ENCODE data around the gene YWHAG.

The YWHAG gene

GRCh38 chr7:76386691-76387260, 28.0 kb upstream of the YWHAG start:
- TF ChIP-seq USF1 (IDR thresholded peaks at IDR 0.05) (no peak), FOXM1 (IDR thresholded peaks at IDR 0.05; ENCODE audit: borderline replicate concordance, low read depth) (no peak), NFIC (IDR thresholded peaks at IDR 0.05) (no peak), TEAD4 (IDR thresholded peaks at IDR 0.05) (no peak), EGR1 (IDR thresholded peaks at IDR 0.05) (no peak), EP300 (IDR thresholded peaks at IDR 0.05; ENCODE audit: borderline replicate concordance) (no peak), CEBPB (IDR thresholded peaks at IDR 0.05) (no peak), ZBTB7A (IDR thresholded peaks at IDR 0.05; ENCODE audit: low read depth) (no peak), CREB1 (IDR thresholded peaks at IDR 0.05; ENCODE audit: low read depth) (no peak), RAD21 (IDR thresholded peaks at IDR 0.05; ENCODE audit: low read depth) (no peak), TCF12 (IDR thresholded peaks at IDR 0.05; ENCODE audit: low read depth) (no peak), YY1 (IDR thresholded peaks at IDR 0.05; ENCODE audit: low read depth) (no peak), TAF1 (IDR thresholded peaks at IDR 0.05; ENCODE audit: low read depth) (no peak)
- TF ChIP-seq, protein P1, sequence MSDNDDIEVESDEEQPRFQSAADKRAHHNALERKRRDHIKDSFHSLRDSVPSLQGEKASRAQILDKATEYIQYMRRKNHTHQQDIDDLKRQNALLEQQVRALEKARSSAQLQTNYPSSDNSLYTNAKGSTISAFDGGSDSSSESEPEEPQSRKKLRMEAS (IDR thresholded peaks at IDR 0.05) = no peak
- TF ChIP-seq, protein P2, sequence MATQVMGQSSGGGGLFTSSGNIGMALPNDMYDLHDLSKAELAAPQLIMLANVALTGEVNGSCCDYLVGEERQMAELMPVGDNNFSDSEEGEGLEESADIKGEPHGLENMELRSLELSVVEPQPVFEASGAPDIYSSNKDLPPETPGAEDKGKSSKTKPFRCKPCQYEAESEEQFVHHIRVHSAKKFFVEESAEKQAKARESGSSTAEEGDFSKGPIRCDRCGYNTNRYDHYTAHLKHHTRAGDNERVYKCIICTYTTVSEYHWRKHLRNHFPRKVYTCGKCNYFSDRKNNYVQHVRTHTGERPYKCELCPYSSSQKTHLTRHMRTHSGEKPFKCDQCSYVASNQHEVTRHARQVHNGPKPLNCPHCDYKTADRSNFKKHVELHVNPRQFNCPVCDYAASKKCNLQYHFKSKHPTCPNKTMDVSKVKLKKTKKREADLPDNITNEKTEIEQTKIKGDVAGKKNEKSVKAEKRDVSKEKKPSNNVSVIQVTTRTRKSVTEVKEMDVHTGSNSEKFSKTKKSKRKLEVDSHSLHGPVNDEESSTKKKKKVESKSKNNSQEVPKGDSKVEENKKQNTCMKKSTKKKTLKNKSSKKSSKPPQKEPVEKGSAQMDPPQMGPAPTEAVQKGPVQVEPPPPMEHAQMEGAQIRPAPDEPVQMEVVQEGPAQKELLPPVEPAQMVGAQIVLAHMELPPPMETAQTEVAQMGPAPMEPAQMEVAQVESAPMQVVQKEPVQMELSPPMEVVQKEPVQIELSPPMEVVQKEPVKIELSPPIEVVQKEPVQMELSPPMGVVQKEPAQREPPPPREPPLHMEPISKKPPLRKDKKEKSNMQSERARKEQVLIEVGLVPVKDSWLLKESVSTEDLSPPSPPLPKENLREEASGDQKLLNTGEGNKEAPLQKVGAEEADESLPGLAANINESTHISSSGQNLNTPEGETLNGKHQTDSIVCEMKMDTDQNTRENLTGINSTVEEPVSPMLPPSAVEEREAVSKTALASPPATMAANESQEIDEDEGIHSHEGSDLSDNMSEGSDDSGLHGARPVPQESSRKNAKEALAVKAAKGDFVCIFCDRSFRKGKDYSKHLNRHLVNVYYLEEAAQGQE (IDR thresholded peaks at IDR 0.05; ENCODE audit: low read depth) = no peak

- no peak for TF ChIP-seq CREB1 (IDR thresholded peaks at IDR 0.05; ENCODE audit: low read depth)
- no peak for TF ChIP-seq YY1 (IDR thresholded peaks at IDR 0.05; ENCODE audit: low read depth)
- no peak for TF ChIP-seq TCF12 (IDR thresholded peaks at IDR 0.05; ENCODE audit: low read depth)
- TF ChIP-seq FOXM1 (IDR thresholded peaks at IDR 0.05; ENCODE audit: borderline replicate concordance, low read depth) = no peak
- no peak for TF ChIP-seq CEBPB (IDR thresholded peaks at IDR 0.05)
- TF ChIP-seq, protein P1 (IDR thresholded peaks at IDR 0.05) = no peak
- no peak for TF ChIP-seq EP300 (IDR thresholded peaks at IDR 0.05; ENCODE audit: borderline replicate concordance)
- no peak for TF ChIP-seq USF1 (IDR thresholded peaks at IDR 0.05)
- no peak for TF ChIP-seq RAD21 (IDR thresholded peaks at IDR 0.05; ENCODE audit: low read depth)
- no peak for TF ChIP-seq EGR1 (IDR thresholded peaks at IDR 0.05)
- no peak for TF ChIP-seq TAF1 (IDR thresholded peaks at IDR 0.05; ENCODE audit: low read depth)
- TF ChIP-seq, protein P2 (IDR thresholded peaks at IDR 0.05; ENCODE audit: low read depth) = no peak
- TF ChIP-seq TEAD4 (IDR thresholded peaks at IDR 0.05) = no peak
- no peak for TF ChIP-seq ZBTB7A (IDR thresholded peaks at IDR 0.05; ENCODE audit: low read depth)
- TF ChIP-seq NFIC (IDR thresholded peaks at IDR 0.05) = no peak
These were observed 24.5 kb upstream of the YWHAG start for GRCh38 chr7:76383089-76383944.

DNA sequence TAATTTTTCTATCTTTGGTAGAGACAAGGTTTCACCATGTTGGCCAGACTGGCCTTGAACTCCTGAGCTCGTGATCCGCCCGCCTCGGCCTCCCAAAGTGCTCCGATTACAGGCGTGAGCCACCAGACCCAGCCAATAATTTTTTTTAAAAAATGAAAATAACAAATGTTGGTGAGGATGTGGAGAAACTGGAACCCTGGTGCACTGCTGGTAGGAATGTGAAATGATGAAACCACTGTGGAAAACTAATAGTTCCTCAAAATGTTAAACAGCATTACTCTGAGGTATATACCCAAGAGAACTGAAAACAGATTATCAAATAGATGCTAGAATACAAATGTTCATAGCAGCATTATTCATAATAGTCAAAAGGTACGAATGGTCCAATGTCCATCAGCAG, 23.0 kb upstream of the YWHAG start:
- TF ChIP-seq YY1 (IDR thresholded peaks at IDR 0.05; ENCODE audit: low read depth) = no peak

DNA sequence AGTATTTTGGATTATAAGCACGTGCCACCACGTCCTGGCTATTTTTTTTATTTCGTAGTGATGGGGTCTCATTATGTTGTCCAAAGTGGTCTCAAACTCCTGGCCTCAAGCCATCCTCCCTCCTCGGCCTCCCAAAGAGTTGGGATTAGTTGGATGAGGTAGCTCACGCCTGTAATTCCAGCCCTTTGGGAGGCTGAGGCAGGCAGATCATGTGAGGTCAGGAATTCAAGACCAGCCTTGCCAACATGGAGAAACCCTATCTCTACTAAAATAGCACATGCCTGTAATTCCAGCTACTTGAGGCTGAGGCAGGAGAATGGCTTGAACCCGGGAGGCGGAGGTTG, 21.8 kb upstream of the YWHAG start:
- TF ChIP-seq CEBPB (IDR thresholded peaks at IDR 0.05) (no peak), CREB1 (IDR thresholded peaks at IDR 0.05; ENCODE audit: low read depth) (no peak)
- TF ChIP-seq, protein P1 (IDR thresholded peaks at IDR 0.05) = 0 out of 2 replicates have a peak, but pooled peaks have one; percentile 29

- TF ChIP-seq, protein P2 (IDR thresholded peaks at IDR 0.05; ENCODE audit: low read depth) = no peak
- TF ChIP-seq TAF1 (IDR thresholded peaks at IDR 0.05; ENCODE audit: low read depth) (no peak), TEAD4 (IDR thresholded peaks at IDR 0.05) (no peak), FOXM1 (IDR thresholded peaks at IDR 0.05; ENCODE audit: borderline replicate concordance, low read depth) (no peak)
These were observed 18.6 kb upstream of the YWHAG start for GRCh38 chr7:76377186-76377918.
